A549 (cell line): ENCODE results near the gene UMODL1.

Experiments
- CTCF ChIP-seq: fragments of >200 bp; sonication (Bioruptor Twin); formaldehyde crosslinking; IDR thresholded peaks from 3 replicates; pipeline ENCODE4 v1.5.1; 2016
- EHF ChIP-seq: fragments of 250-450 bp; sonication (Bioruptor Pico); IDR thresholded peaks from 2 replicates; pipeline ENCODE4 v1.5.0; 2020; ENCODE audit warnings: mild to moderate bottlenecking
- POLR2A ChIP-seq: IDR thresholded peaks from 2 replicates; pipeline ENCODE4 v1.6.1; 2012; ENCODE audit warnings: mild to moderate bottlenecking, low read length
- SREBF2 ChIP-seq: fragments of 450-650 bp; IDR thresholded peaks from 2 replicates; pipeline ENCODE4 v1.6.1; 2014; ENCODE audit warnings: mild to moderate bottlenecking, moderate library complexity
- ZNF302 ChIP-seq: fragments of 250-450 bp; sonication (Bioruptor Pico); IDR thresholded peaks from 2 replicates; pipeline ENCODE4 v1.9.0; 2021; ENCODE audit warnings: inconsistent platforms, mild to moderate bottlenecking, moderate library complexity

GRCh38 chr21:42153746-42154145 is 82.6 kb downstream of the UMODL1 start:
- no peak for TF ChIP-seq POLR2A
- no peak for TF ChIP-seq EHF (CRISPR knock-in tag)
- TF ChIP-seq SREBF2: no peak
- no peak for TF ChIP-seq CTCF
- TF ChIP-seq ZNF302 (CRISPR knock-in tag): no peak
